Naive thymus-derived CD4-positive, alpha-beta T cell (primary cell): ENCODE results near the gene PFKFB3. TPM values are rescaled to one million over a fixed set of nuclear protein-coding genes. Genes with fewer than 3 reads are reported as not detected.

Experiments used
- ATAC-seq: fragments of 150-1000 bp; cut with Tn5 transposase; 2 replicates; pipeline ENCODE4 v1.10.0; 2021; ENCODE audit warnings: mild to moderate bottlenecking, moderate library complexity
- CTCF ChIA-PET: fragments of 350-600 bp; sonication (Branson Sonifier 250); formaldehyde crosslinking; loops from one replicate; lab custom pipeline; 2021; ENCODE audit warnings: antibody characterized with exemption; lab: Charles Lee
- POLR2A ChIA-PET: fragments of 350-600 bp; sonication (Branson Sonifier 250); formaldehyde crosslinking; loops from one replicate; lab custom pipeline; 2021; ENCODE audit warnings: antibody characterized with exemption, inconsistent platforms; lab: Charles Lee
- DNase-seq, 9 donors: peaks; one replicate each; pipeline versions ENCODE4 v3.0.0 to v3.0.0-alpha.2; 2020 to 2022; ENCODE audit warnings: mixed read lengths in 1 of 9
- H3K27ac ChIP-seq: one replicate; pipeline ENCODE4 v1.7.0; 2013; ENCODE audit warnings: mild to moderate bottlenecking, low read depth, low read length, moderate library complexity
- H3K27me3 ChIP-seq, 2 donors: one replicate each; pipeline ENCODE4 v1.7.0; 2013; ENCODE audit warnings: low read length in 2 of 2, mild to moderate bottlenecking in 2 of 2, moderate library complexity in 2 of 2; ENCODE audit not compliant: control insufficient read depth in 2 of 2, insufficient read depth in 2 of 2
- H3K36me3 ChIP-seq, 3 experiments: 1 replicate in 2 of 3; 2 replicates in 1 of 3; pipeline ENCODE4 v1.7.0; 2013; ENCODE audit warnings: low read length in 3 of 3, mild to moderate bottlenecking in 3 of 3, moderate library complexity in 1 of 3; ENCODE audit not compliant: insufficient read depth in 3 of 3, control insufficient read depth in 2 of 3
- H3K4me1 ChIP-seq, 2 donors: one replicate each; pipeline ENCODE4 v1.7.0; 2013; ENCODE audit warnings: low read length in 2 of 2, mild to moderate bottlenecking in 2 of 2, moderate library complexity in 1 of 2; ENCODE audit not compliant: control insufficient read depth in 2 of 2, insufficient read depth in 2 of 2
- H3K4me3 ChIP-seq: 2 replicates; pipeline ENCODE4 v1.7.0; 2013; ENCODE audit warnings: mild to moderate bottlenecking, low read length
- H3K9me3 ChIP-seq, 3 experiments: 1 replicate in 2 of 3; 2 replicates in 1 of 3; pipeline ENCODE4 v1.7.0; 2013; ENCODE audit warnings: low read length in 3 of 3; ENCODE audit not compliant: control insufficient read depth in 2 of 3
- H3K27ac Mint-ChIP-seq, 9 donors: one replicate each; pipeline ENCODE4 v1.8.0; 2020 to 2022; ENCODE audit warnings: mixed read lengths in 9 of 9, mild to moderate bottlenecking in 8 of 9, moderate library complexity in 5 of 9, inconsistent platforms in 2 of 9
- H3K27me3 Mint-ChIP-seq, 5 donors: one replicate each; pipeline ENCODE4 v1.8.0; 2021 to 2022; ENCODE audit warnings: mixed read lengths in 5 of 5, mild to moderate bottlenecking in 1 of 5
- H3K36me3 Mint-ChIP-seq, 5 donors: one replicate each; pipeline ENCODE4 v1.8.0; 2020 to 2022; ENCODE audit warnings: mixed read lengths in 5 of 5, mild to moderate bottlenecking in 3 of 5, inconsistent platforms in 1 of 5
- H3K4me1 Mint-ChIP-seq, 7 donors: one replicate each; pipeline ENCODE4 v1.8.0; 2020 to 2022; ENCODE audit warnings: mixed read lengths in 7 of 7, mild to moderate bottlenecking in 3 of 7, inconsistent platforms in 1 of 7
- H3K4me3 Mint-ChIP-seq, 10 donors: one replicate each; pipeline ENCODE4 v1.8.0; 2020 to 2022; ENCODE audit warnings: mild to moderate bottlenecking in 10 of 10, mixed read lengths in 10 of 10, moderate library complexity in 6 of 10, inconsistent platforms in 2 of 10
- H3K9me3 Mint-ChIP-seq, 11 donors: one replicate each; pipeline ENCODE4 v1.8.0; 2020 to 2022; ENCODE audit warnings: mixed read lengths in 11 of 11, mild to moderate bottlenecking in 4 of 11, inconsistent platforms in 1 of 11, moderate library complexity in 1 of 11
- intact Hi-C, 2 donors: fragments of 100-400 bp; cut with micrococcal nuclease; formaldehyde crosslinking; loops; one replicate each; pipeline ENCODE4 v1.15.1; 2023
- polyA plus RNA-seq, 2 donors: library from polyadenylated mRNA; unstranded; fragments of 300-500 nt; fragmentation: Illumina TruSeq; gene quantifications; one replicate each; pipeline ENCODE4 v1.2.3, GENCODE V29; 2021
- total RNA-seq, 6 experiments: library from RNA in 5 of 6; stranded (reverse) in 5 of 6; gene quantifications; 1 replicate in 5 of 6; 2 replicates in 1 of 6; pipeline ENCODE4 v1.2.3 and lab custom pipeline; 2021 to 2026

PFKFB3 gene
- total and polyA plus RNA-seq, 7 experiments from 2014 or later: 2.3 to 129 (median 66.1) TPM

DNA sequence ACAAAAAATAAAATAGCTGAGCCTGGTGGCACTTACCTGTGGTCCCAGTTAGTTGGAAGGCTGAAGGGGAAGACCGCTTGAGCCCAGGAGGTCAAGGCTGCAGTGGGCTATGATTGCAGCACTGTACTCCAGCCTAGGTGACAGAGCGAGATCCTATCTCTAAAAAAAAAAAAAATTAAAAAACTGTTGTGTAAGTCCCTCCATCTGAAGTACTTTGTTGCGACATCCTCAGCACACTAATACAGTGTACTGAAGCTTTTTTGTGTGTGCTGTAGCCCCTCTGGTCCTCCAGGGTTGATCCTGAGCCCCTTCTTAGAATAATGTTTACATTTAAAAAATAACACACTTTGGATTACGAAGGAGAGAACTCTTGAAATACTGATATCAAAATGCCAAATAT, 71.3 kb downstream of the PFKFB3 start:
- no peak for DNase-seq
- CTCF ChIA-PET: no interaction called here
- no peak overlapping the region for H3K27ac ChIP-seq
- no peak for ATAC-seq
- Mint-ChIP-seq H3K9me3 (peaks cover 0 to 6% (median 0%) of the 10 kb centered on the region in 11 donors), H3K27me3 (no peaks in the 10 kb centered on the region), H3K36me3 (peaks cover 0 to 26% (median 0%) of the 10 kb centered on the region in 5 donors), H3K4me1 (peaks cover 26 to 66% (median 31%) of the 10 kb centered on the region in 7 donors), H3K4me3 (no peak overlapping the region), H3K27ac (peak overlapping the region; percentile 23 to 99 (median 47))
- no peak overlapping the region for H3K4me3 ChIP-seq
- H3K27me3 ChIP-seq: no peaks in the 10 kb centered on the region
- peaks cover 7 to 38% of the 10 kb centered on the region in 2 donors for H3K4me1 ChIP-seq
- POLR2A ChIA-PET: no interaction called here
- intact Hi-C loops: loop anchor here in 1 of 2 donors (5.0 kb wide), 1 partner anchor 72 kb away; the partner anchor contains the start of gene PFKFB3
- no peaks in the 10 kb centered on the region for H3K9me3 ChIP-seq
- H3K36me3 ChIP-seq: no peaks in the 10 kb centered on the region

DNA sequence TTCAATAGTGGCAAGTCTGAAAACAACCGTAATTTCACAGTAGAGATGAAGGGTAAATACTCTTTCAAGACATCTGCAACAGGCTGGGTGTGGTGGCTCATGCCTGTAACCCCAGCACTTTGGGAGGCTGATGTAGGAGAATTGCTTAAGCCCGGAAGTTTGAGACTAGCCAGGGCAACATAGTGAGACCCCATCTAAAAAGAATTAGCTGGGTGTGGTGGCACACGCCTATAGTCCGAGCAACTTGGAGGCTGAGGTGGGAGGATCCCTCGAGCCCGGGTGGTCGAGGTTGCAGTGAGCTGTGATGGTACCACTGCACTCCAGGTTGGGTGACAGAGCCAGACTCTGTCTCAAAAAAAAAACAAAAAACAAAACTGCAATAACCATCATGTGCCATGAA, 71.8 kb downstream of the PFKFB3 start:
- no peak overlapping the region for H3K4me3 ChIP-seq
- H3K9me3 Mint-ChIP-seq: peaks cover 0 to 6% (median 0%) of the 10 kb centered on the region in 11 donors
- no peak overlapping the region for H3K27ac ChIP-seq
- ATAC-seq (no peak), DNase-seq (no peak)
- POLR2A ChIA-PET: interaction anchor here (1.1 kb wide), 1 partner anchor 74 kb away, joined by 4 read pairs; no protein-coding TSS in a partner anchor
- H3K4me1 ChIP-seq: peaks cover 7 to 34% of the 10 kb centered on the region in 2 donors
- H3K27me3 ChIP-seq: no peaks in the 10 kb centered on the region
- CTCF ChIA-PET: no interaction called here
- peaks cover 22 to 64% (median 27%) of the 10 kb centered on the region in 7 donors for H3K4me1 Mint-ChIP-seq
- no peaks in the 10 kb centered on the region for H3K27me3 Mint-ChIP-seq
- no peak overlapping the region for H3K4me3 Mint-ChIP-seq
- H3K36me3 Mint-ChIP-seq: peaks cover 0 to 25% (median 0%) of the 10 kb centered on the region in 5 donors
- no peaks in the 10 kb centered on the region for H3K36me3 ChIP-seq
- intact Hi-C loops: loop anchor here in 1 of 2 donors (5.0 kb wide), 1 partner anchor 72 kb away; the partner anchor contains the start of gene PFKFB3
- H3K9me3 ChIP-seq: no peaks in the 10 kb centered on the region
- peak overlapping the region; percentile 6 to 99 (median 68) for H3K27ac Mint-ChIP-seq

DNA sequence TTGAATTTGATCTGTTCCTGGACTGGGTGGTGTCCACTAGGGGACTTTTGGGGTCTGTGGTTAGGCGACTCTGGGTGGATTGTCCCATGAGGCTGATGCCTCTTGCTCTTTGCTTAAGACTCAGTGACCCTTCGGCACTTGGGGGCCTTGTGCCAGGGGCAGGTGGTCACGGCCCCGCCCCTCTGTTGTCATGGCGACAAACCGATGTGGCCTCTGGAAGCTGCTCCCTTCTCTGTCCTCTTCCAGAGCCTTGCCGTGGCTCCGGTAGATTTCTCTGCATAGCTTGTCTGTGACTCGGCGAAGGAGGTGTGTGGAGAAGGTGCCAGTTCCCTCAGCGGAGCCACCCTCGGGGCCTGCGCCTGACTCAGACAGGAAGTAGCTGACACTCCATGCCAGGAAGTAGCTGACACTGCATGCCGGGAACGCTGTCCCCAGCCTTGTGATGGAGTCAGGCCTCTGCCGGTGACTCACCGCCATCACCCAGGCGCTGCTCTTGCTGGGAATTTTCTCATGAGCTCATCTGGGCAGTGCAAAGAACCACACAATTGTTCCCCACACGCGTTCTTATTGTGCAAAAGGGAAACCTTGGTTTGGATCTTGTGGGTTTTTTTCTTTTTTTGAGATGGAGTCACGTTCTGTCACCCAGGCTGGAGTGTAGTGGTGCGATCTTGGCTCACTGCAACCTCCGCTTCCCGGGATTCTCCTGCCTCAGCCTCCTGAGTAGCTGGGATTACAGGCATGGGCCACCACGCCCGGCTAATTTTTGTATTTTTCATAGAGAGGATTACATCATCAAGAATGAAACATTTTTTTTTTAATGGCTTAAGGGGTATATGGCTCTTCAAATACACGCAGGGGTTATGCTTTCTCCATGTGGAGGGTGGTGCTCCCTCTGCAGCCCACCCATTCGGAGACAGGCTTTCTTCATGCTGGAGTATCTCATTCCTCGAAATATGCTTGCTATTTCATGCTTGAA, 72.6 kb downstream of the PFKFB3 start:
- Mint-ChIP-seq H3K36me3 (peaks cover 0 to 26% (median 0%) of the 10 kb centered on the region in 5 donors), H3K4me1 (peaks cover 16 to 64% (median 21%) of the 10 kb centered on the region in 7 donors), H3K27me3 (no peaks in the 10 kb centered on the region), H3K4me3 (peak overlapping the region; percentile 32 to 82 (median 64)), H3K27ac (peak overlapping the region; percentile 74 to 99 (median 93)), H3K9me3 (peaks cover 0 to 3% (median 0%) of the 10 kb centered on the region in 11 donors)
- ChIA-PET CTCF (no interaction called here), POLR2A (interaction anchor here (1.1 kb wide), 1 partner anchor 73 kb away, joined by 4 read pairs; no protein-coding TSS in a partner anchor)
- peak; percentile 92 for ATAC-seq
- Histone ChIP-seq H3K27ac (no peak overlapping the region), H3K4me1 (peaks cover 6 to 26% of the 10 kb centered on the region in 2 donors), H3K27me3 (no peaks in the 10 kb centered on the region), H3K36me3 (no peaks in the 10 kb centered on the region), H3K4me3 (peak overlapping the region; percentile 30), H3K9me3 (no peaks in the 10 kb centered on the region)
- DNase-seq: peak; percentile 44 to 84 (median 59)
- intact Hi-C loops: no loop called here

DNA sequence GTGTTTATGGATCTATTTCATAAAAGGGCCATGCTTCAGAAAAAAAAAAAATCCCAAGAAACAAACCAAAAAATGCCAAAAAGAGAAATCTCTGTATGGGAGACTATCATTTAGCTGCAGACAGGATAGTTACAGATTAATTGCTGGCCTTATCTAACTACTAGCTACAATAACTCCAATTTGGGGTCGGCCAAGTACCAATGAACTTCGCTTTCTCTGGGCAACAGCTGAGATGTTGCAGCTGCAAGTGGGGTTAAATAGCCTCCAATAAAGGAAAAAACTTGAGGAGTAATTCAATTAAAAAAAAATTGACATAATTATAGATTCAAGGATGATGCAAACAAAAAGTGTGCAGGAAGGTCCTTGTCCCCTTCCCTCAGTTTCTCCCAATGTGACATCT, 73.6 kb downstream of the PFKFB3 start:
- Mint-ChIP-seq H3K27me3 (no peaks in the 10 kb centered on the region), H3K36me3 (peaks cover 0 to 24% (median 0%) of the 10 kb centered on the region in 5 donors), H3K9me3 (peaks cover 0 to 3% (median 0%) of the 10 kb centered on the region in 11 donors), H3K4me1 (peaks cover 5 to 60% (median 12%) of the 10 kb centered on the region in 7 donors), H3K4me3 (no peak overlapping the region), H3K27ac (peak overlapping the region in 5 of 9 donors; percentile 12 to 99 (median 21))
- H3K27ac ChIP-seq: no peak overlapping the region
- intact Hi-C loops: no loop called here
- no peaks in the 10 kb centered on the region for H3K36me3 ChIP-seq
- no peak overlapping the region for H3K4me3 ChIP-seq
- ChIA-PET CTCF (interaction anchor here (0.7 kb wide), 1 partner anchor 72 kb away, joined by 3 read pairs; no protein-coding TSS in a partner anchor), POLR2A (no interaction called here)
- H3K27me3 ChIP-seq: no peaks in the 10 kb centered on the region
- ATAC-seq (no peak), DNase-seq (no peak)
- no peaks in the 10 kb centered on the region for H3K9me3 ChIP-seq
- peaks cover 0 to 16% of the 10 kb centered on the region in 2 donors for H3K4me1 ChIP-seq

DNA sequence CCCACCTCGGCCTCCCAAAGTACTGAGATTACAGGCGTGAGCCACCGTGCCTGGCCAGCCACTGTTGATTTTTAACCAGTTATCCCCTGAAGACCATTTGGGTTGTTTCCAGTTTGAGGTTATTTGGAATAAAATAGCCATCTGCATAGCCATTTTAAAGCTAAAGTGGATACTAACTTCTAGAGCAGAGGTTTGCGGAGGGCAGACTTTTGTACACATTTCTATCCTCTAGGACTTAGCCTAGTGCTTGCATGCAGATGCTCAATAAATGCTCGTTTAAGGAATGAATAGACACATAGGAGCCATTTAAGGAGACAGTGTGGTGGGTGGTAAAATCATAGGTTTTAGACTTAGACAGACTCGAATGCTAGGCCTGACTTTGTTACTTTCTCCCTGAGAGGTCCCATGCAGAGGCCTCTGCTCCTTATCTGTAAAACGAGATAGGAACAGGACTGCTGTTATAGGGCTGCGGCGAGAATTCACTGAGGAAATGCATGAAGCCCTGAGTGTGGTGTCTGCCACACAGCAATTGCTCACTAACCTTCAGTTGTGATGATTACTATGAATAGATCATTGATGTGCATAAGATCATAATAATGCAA, 75.9 kb downstream of the PFKFB3 start:
- Histone ChIP-seq H3K27me3 (no peaks in the 10 kb centered on the region), H3K4me3 (no peak overlapping the region), H3K36me3 (no peaks in the 10 kb centered on the region), H3K27ac (no peak overlapping the region), H3K4me1 (peaks cover 0 to 8% of the 10 kb centered on the region in 2 donors), H3K9me3 (no peaks in the 10 kb centered on the region)
- Mint-ChIP-seq H3K27ac (no peak overlapping the region), H3K4me3 (no peak overlapping the region), H3K4me1 (peaks cover 5 to 49% (median 11%) of the 10 kb centered on the region in 7 donors), H3K36me3 (peaks cover 0 to 28% (median 3%) of the 10 kb centered on the region in 5 donors), H3K9me3 (peaks cover 0 to 3% (median 0%) of the 10 kb centered on the region in 11 donors), H3K27me3 (no peaks in the 10 kb centered on the region)
- POLR2A ChIA-PET: no interaction called here
- intact Hi-C loops: no loop called here
- DNase-seq (no peak), ATAC-seq (no peak)
- CTCF ChIA-PET: interaction anchor here (1.2 kb wide), 1 partner anchor 12 kb away, joined by 4 read pairs; no protein-coding TSS in a partner anchor

- Mint-ChIP-seq H3K27me3 (no peaks in the 10 kb centered on the region), H3K27ac (peak overlapping the region in 2 of 9 donors; percentile 58 to 59), H3K4me3 (peak overlapping the region in 1 of 10 donors; percentile 63), H3K9me3 (peaks cover 0 to 3% (median 0%) of the 10 kb centered on the region in 11 donors), H3K36me3 (peaks cover 0 to 33% (median 3%) of the 10 kb centered on the region in 5 donors), H3K4me1 (peaks cover 5 to 44% (median 11%) of the 10 kb centered on the region in 7 donors)
- Histone ChIP-seq H3K27me3 (no peaks in the 10 kb centered on the region), H3K27ac (no peak overlapping the region), H3K9me3 (no peaks in the 10 kb centered on the region), H3K4me3 (no peak overlapping the region), H3K4me1 (peaks cover 0 to 8% of the 10 kb centered on the region in 2 donors), H3K36me3 (no peaks in the 10 kb centered on the region)
- POLR2A ChIA-PET: no interaction called here
- DNase-seq (no peak), ATAC-seq (no peak)
- intact Hi-C loops: no loop called here
- CTCF ChIA-PET: interaction anchor here (1.2 kb wide), 1 partner anchor 11 kb away, joined by 4 read pairs; no protein-coding TSS in a partner anchor
Observed at GRCh38 chr10:6279540-6280267, 77.0 kb downstream of the PFKFB3 start.
